Measurements from ENCODE around the gene NAT8L. TPM values are rescaled to one million over a fixed set of nuclear protein-coding genes. Genes with fewer than 3 reads are reported as not detected.

The NAT8L gene
- polyA plus RNA-seq, 1 donor from 2014 or later: 12.6 TPM

DNA sequence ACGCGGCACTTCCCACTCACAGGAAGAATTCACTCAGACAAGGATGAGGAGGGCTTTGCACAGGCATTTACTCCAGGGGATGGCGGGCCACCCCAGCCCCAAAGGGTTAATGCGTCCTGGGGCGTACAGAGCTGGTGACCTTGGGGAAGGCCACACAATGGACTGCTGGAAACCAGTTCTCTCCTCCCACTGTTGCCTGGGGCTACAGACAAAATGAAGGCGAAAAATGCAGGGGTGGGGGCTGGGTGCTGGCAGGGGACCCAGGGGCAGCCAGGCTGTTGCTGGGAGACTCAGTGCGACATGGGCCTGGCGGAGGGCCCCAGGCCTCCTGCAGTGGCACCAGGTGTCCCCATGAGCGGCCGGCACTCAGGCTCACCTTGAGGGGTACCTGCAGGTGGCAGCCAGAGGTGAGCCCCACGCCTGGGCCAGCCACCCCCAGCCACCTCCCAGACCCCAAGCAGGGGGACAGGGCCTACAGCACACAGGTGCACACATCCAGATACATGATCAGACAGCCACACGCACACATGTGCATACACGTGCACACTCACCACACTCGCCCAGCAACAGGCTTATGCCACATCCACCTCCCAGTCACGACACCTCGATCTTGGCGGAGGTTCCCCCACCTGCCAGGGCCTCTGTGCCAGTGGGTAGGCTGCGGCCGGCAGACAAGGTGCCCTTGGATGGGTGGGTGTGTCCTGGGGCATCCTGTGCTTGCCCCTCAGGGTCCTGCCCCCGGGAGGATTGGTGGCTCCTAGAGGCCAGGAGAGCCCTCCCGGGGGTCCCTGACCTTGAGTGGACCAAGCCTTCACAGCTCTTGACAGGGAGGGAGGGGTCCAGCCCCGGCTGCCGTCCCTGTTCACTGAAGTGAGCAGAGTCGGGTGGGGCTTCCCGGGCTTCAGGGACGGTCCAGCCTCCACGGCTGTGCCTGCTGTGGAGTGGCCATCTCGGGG, 13.1 kb downstream of the NAT8L start:
- Histone ChIP-seq H3K4me2 (ENCODE audit: low read length) (no peak overlapping the region), H3K9me2 (ENCODE audit: insufficient read depth, low read length) (no peaks in the 10 kb centered on the region), H2AFZ (ENCODE audit: low read depth, low read length) (no peak overlapping the region), H3K36me3 (ENCODE audit: insufficient read depth, low read length) (no peaks in the 10 kb centered on the region), H3K9me3 (ENCODE audit: low read length) (no peaks in the 10 kb centered on the region), H3K4me3 (ENCODE audit: low read length) (no peak overlapping the region), H4K20me1 (ENCODE audit: insufficient read depth) (no peaks in the 10 kb centered on the region), H3K79me2 (replicated peaks; ENCODE audit: insufficient read depth, low read length) (no peaks in the 10 kb centered on the region), H3K27ac (ENCODE audit: low read length) (no peak overlapping the region), H3K27me3 (ENCODE audit: insufficient read depth, low read depth, low read length) (no peaks in the 10 kb centered on the region), H3F3A (ENCODE audit: insufficient read depth, low read length, poor library complexity, severe bottlenecking) (no peaks in the 10 kb centered on the region), H3K9ac (ENCODE audit: low read length) (no peak overlapping the region)
- TF ChIP-seq RAD21 (conservative IDR thresholded peaks at IDR 0.05) (no peak), TAF1 (IDR thresholded peaks at IDR 0.05; ENCODE audit: low read depth) (no peak), POLR2AphosphoS5 (IDR thresholded peaks at IDR 0.05) (no peak), SMC3 (conservative IDR thresholded peaks at IDR 0.05; ENCODE audit: poor library complexity) (no peak), EZH2 (IDR thresholded peaks at IDR 0.05; ENCODE audit: borderline replicate concordance, insufficient read depth, low read length, poor library complexity, severe bottlenecking) (no peak), MXI1 (conservative IDR thresholded peaks at IDR 0.05; ENCODE audit: poor library complexity, severe bottlenecking) (no peak)
- TF ChIP-seq, protein P1, sequence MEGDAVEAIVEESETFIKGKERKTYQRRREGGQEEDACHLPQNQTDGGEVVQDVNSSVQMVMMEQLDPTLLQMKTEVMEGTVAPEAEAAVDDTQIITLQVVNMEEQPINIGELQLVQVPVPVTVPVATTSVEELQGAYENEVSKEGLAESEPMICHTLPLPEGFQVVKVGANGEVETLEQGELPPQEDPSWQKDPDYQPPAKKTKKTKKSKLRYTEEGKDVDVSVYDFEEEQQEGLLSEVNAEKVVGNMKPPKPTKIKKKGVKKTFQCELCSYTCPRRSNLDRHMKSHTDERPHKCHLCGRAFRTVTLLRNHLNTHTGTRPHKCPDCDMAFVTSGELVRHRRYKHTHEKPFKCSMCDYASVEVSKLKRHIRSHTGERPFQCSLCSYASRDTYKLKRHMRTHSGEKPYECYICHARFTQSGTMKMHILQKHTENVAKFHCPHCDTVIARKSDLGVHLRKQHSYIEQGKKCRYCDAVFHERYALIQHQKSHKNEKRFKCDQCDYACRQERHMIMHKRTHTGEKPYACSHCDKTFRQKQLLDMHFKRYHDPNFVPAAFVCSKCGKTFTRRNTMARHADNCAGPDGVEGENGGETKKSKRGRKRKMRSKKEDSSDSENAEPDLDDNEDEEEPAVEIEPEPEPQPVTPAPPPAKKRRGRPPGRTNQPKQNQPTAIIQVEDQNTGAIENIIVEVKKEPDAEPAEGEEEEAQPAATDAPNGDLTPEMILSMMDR (IDR thresholded peaks at IDR 0.05; ENCODE audit: poor library complexity, severe bottlenecking): no peak
- TF ChIP-seq, protein P2, sequence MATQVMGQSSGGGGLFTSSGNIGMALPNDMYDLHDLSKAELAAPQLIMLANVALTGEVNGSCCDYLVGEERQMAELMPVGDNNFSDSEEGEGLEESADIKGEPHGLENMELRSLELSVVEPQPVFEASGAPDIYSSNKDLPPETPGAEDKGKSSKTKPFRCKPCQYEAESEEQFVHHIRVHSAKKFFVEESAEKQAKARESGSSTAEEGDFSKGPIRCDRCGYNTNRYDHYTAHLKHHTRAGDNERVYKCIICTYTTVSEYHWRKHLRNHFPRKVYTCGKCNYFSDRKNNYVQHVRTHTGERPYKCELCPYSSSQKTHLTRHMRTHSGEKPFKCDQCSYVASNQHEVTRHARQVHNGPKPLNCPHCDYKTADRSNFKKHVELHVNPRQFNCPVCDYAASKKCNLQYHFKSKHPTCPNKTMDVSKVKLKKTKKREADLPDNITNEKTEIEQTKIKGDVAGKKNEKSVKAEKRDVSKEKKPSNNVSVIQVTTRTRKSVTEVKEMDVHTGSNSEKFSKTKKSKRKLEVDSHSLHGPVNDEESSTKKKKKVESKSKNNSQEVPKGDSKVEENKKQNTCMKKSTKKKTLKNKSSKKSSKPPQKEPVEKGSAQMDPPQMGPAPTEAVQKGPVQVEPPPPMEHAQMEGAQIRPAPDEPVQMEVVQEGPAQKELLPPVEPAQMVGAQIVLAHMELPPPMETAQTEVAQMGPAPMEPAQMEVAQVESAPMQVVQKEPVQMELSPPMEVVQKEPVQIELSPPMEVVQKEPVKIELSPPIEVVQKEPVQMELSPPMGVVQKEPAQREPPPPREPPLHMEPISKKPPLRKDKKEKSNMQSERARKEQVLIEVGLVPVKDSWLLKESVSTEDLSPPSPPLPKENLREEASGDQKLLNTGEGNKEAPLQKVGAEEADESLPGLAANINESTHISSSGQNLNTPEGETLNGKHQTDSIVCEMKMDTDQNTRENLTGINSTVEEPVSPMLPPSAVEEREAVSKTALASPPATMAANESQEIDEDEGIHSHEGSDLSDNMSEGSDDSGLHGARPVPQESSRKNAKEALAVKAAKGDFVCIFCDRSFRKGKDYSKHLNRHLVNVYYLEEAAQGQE (IDR thresholded peaks at IDR 0.05; ENCODE audit: borderline replicate concordance): no peak

GRCh38 chr4:2072971-2073807, 14.1 kb downstream of the NAT8L start:
- H3K4me2 ChIP-seq (ENCODE audit: low read length): no peak overlapping the region
- H3K9me3 ChIP-seq (ENCODE audit: low read length): no peaks in the 10 kb centered on the region
- no peaks in the 10 kb centered on the region for H3K36me3 ChIP-seq (ENCODE audit: insufficient read depth, low read length)
- H3K9me2 ChIP-seq (ENCODE audit: insufficient read depth, low read length): no peaks in the 10 kb centered on the region
- TF ChIP-seq EP300 (conservative IDR thresholded peaks at IDR 0.05; ENCODE audit: poor library complexity, severe bottlenecking) (no peak), MXI1 (conservative IDR thresholded peaks at IDR 0.05; ENCODE audit: poor library complexity, severe bottlenecking) (no peak), TAF1 (IDR thresholded peaks at IDR 0.05; ENCODE audit: low read depth) (no peak), RAD21 (conservative IDR thresholded peaks at IDR 0.05) (no peak), EZH2 (IDR thresholded peaks at IDR 0.05; ENCODE audit: borderline replicate concordance, insufficient read depth, low read length, poor library complexity, severe bottlenecking) (no peak), POLR2AphosphoS5 (IDR thresholded peaks at IDR 0.05) (no peak), SMC3 (conservative IDR thresholded peaks at IDR 0.05; ENCODE audit: poor library complexity) (no peak)
- TF ChIP-seq, protein P1 (IDR thresholded peaks at IDR 0.05; ENCODE audit: poor library complexity, severe bottlenecking): no peak
- TF ChIP-seq, protein P2 (IDR thresholded peaks at IDR 0.05; ENCODE audit: borderline replicate concordance): no peak
- H3K4me3 ChIP-seq (ENCODE audit: low read length): no peak overlapping the region
- H3K27me3 ChIP-seq (ENCODE audit: insufficient read depth, low read depth, low read length): no peaks in the 10 kb centered on the region
- no peaks in the 10 kb centered on the region for H3F3A ChIP-seq (ENCODE audit: insufficient read depth, low read length, poor library complexity, severe bottlenecking)
- no peak overlapping the region for H3K27ac ChIP-seq (ENCODE audit: low read length)
- no peaks in the 10 kb centered on the region for H3K79me2 ChIP-seq (replicated peaks; ENCODE audit: insufficient read depth, low read length)
- H2AFZ ChIP-seq (ENCODE audit: low read depth, low read length): no peak overlapping the region
- no peaks in the 10 kb centered on the region for H4K20me1 ChIP-seq (ENCODE audit: insufficient read depth)
- H3K9ac ChIP-seq (ENCODE audit: low read length): no peak overlapping the region

Measured in neural cell (in vitro differentiated cells).